Neutrophil (primary cell): ENCODE results near the gene FZD8.

Experiments
- H3K27ac ChIP-seq: fragments of 200-600 bp; sonication (generic); 2 replicates; pipeline ENCODE4 v1.5.1; 2016; ENCODE audit warnings: mild to moderate bottlenecking, moderate library complexity
- H3K27me3 ChIP-seq: fragments of 200-600 bp; sonication (generic); 2 replicates; pipeline ENCODE4 v1.6.0; 2016; ENCODE audit warnings: mild to moderate bottlenecking
- H3K36me3 ChIP-seq: fragments of 200-600 bp; sonication (generic); 2 replicates; pipeline ENCODE4 v1.5.1; 2017
- H3K4me1 ChIP-seq, 2 experiments: fragments of 200-600 bp in 1 of 2; sonication (generic) in 1 of 2; 1 replicate in 1 of 2; 2 replicates in 1 of 2; pipeline versions ENCODE4 v1.5.1 to v1.6.1; 2013 to 2016; ENCODE audit warnings: low read depth in 1 of 2, low read length in 1 of 2, mild to moderate bottlenecking in 1 of 2, moderate library complexity in 1 of 2; ENCODE audit not compliant: control insufficient read depth in 1 of 2, insufficient read depth in 1 of 2
- H3K4me3 ChIP-seq, 2 experiments: fragments of 200-600 bp in 1 of 2; sonication (generic) in 1 of 2; 1 replicate in 1 of 2; 2 replicates in 1 of 2; pipeline ENCODE4 v1.5.1; 2013 to 2016; ENCODE audit warnings: low read depth in 1 of 2, low read length in 1 of 2, mild to moderate bottlenecking in 1 of 2, moderate library complexity in 1 of 2
- H3K9me3 ChIP-seq: fragments of 200-600 bp; sonication (generic); 2 replicates; pipeline ENCODE4 v1.5.1; 2016
- TF ChIP-seq, protein P1 (sequence below): fragments of 200-600 bp; sonication (generic); IDR thresholded peaks from 2 replicates; pipeline ENCODE4 v1.5.1; 2016; ENCODE audit warnings: antibody characterized with exemption

The FZD8 gene

DNA sequence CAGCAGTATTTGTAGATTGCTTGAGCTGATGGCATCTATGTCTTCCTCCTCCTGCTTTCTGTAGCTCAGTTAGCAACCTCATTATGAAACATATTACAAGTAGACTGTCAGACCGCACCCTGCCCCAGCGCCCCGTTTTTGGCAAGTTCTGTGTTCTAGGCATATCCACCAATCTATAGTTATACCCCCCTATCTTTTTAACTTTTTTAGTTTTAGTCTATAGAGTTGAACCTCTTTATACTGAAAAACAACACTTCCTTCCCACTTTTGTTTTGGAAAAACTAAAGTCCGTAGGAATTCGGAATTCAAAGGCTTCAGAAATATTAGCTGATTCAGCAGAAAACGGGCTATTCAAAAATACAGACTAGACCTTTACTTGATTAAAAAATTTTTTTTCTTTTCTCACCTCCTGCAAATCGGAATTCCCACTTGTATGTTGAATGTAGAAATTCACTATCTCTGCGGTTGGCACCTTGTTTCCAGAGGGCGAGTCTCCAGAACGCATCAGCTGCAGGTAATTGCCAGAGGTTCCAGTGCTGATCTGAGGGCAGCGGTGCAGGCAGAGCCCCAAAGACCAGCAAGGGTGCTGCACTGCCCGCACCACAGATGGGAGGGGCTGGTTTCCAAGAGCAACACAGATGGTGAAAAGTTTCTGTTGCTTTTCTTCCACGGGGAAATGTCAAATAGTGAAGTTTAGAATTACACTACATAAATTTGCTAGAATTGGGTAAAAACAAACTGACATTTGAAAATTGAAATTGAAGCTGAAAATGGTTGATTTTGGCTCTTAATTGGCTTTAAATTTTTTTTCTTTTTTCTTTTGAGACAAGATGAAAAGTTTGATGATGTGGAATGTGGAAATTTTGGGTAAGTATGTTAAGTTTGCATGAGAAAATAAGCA lies 2.2 kb upstream of the FZD8 start:
- no peaks in the 10 kb centered on the region for H3K36me3 ChIP-seq

GRCh38 chr10:35643151-35644049 lies 1.3 kb upstream of the FZD8 start:
- peaks cover 93% of the 10 kb centered on the region for H3K27me3 ChIP-seq
- H3K27ac ChIP-seq: no peak overlapping the region
- no peaks in the 10 kb centered on the region for H3K36me3 ChIP-seq
- TF ChIP-seq, protein P1, sequence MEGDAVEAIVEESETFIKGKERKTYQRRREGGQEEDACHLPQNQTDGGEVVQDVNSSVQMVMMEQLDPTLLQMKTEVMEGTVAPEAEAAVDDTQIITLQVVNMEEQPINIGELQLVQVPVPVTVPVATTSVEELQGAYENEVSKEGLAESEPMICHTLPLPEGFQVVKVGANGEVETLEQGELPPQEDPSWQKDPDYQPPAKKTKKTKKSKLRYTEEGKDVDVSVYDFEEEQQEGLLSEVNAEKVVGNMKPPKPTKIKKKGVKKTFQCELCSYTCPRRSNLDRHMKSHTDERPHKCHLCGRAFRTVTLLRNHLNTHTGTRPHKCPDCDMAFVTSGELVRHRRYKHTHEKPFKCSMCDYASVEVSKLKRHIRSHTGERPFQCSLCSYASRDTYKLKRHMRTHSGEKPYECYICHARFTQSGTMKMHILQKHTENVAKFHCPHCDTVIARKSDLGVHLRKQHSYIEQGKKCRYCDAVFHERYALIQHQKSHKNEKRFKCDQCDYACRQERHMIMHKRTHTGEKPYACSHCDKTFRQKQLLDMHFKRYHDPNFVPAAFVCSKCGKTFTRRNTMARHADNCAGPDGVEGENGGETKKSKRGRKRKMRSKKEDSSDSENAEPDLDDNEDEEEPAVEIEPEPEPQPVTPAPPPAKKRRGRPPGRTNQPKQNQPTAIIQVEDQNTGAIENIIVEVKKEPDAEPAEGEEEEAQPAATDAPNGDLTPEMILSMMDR: no peak
- H3K4me3 ChIP-seq: peak overlapping the region; percentile 16 to 20
- H3K4me1 ChIP-seq: peaks cover 34 to 38% of the 10 kb centered on the region in 2 experiments
- no peaks in the 10 kb centered on the region for H3K9me3 ChIP-seq

More for the DNA sequence above, 2.2 kb upstream of the FZD8 start:
- Histone ChIP-seq H3K4me3 (peak overlapping the region; percentile 4 to 20), H3K27me3 (peaks cover 87% of the 10 kb centered on the region), H3K4me1 (peaks cover 34 to 38% of the 10 kb centered on the region in 2 experiments), H3K27ac (no peak overlapping the region), H3K9me3 (no peaks in the 10 kb centered on the region)
- TF ChIP-seq, protein P1: no peak

- Histone ChIP-seq H3K27me3 (peaks cover 97% of the 10 kb centered on the region), H3K9me3 (no peaks in the 10 kb centered on the region), H3K27ac (no peak overlapping the region), H3K36me3 (no peaks in the 10 kb centered on the region), H3K4me3 (peak overlapping the region; percentile 20 to 55), H3K4me1 (peaks cover 34 to 38% of the 10 kb centered on the region in 2 experiments)
- TF ChIP-seq, protein P1: no peak
Measured at GRCh38 chr10:35642793-35643114, 658 bp upstream of the FZD8 start.

DNA sequence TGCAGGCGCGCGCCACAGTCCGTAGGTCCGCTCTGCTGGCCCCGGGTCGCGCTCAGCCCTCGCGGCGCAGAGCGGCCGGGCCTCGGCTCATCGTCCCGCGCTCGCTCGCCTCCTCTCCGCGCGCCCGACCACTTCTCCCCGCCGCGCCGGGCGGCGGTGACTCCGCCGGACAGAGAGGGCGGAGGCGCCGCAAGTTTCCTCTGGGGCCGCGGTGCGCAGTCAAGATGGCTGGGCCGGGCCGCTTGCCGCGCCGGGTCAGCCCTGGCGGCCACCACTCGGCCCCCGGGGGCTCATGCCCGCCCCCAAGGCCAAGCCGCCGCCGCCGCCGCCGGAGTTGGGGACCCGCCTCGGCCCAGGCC lies 441 bp downstream of the FZD8 start:
- TF ChIP-seq, protein P1: no peak
- H3K4me3 ChIP-seq: peak overlapping the region; percentile 49 to 55
- no peak overlapping the region for H3K27ac ChIP-seq

DNA sequence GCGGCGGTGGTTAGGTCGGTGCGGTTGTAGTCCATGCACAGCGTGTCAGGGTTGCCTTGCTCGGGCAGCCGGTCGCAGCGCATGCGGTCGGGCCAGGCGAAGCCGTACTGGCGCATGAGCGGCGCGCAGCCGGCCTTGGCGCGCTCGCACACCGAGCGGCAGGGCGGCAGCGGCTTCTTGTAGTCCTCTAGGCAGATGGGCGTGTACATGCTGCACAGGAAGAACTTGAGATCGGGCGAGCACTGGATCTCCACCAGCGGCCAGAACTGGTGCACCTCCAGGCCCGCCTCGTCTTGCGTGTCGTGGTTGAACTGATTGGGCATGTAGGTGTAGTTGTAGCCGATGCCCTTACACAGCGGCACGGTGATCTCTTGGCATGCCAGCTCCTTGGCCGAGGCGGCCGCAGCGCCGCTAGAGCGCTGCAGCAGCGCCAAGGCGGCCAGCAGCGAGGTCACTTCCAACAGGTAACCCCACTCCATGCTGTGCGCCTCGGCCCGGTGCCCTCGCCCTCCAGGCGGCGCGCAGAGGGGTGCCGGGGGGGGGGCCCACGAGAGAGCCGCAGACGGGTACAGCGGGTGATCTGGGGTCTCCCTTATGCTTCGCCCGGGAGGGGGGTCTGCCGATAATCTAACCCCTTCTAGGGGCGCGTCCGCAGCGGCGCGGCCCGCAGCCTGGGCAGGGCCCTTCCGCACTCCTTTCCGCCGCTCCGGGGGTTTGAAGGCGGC lies 983 bp downstream of the FZD8 start:
- H3K36me3 ChIP-seq: no peaks in the 10 kb centered on the region
- peaks cover 34 to 38% of the 10 kb centered on the region in 2 experiments for H3K4me1 ChIP-seq
- peak overlapping the region; percentile 49 to 55 for H3K4me3 ChIP-seq
- H3K27me3 ChIP-seq: peaks cover 99% of the 10 kb centered on the region
- H3K27ac ChIP-seq: no peak overlapping the region
- TF ChIP-seq, protein P1: no peak
- no peaks in the 10 kb centered on the region for H3K9me3 ChIP-seq

More for the DNA sequence above, 441 bp downstream of the FZD8 start:
- Histone ChIP-seq H3K9me3 (no peaks in the 10 kb centered on the region), H3K4me1 (peaks cover 34 to 38% of the 10 kb centered on the region in 2 experiments), H3K36me3 (no peaks in the 10 kb centered on the region), H3K27me3 (peaks cover 97% of the 10 kb centered on the region)
